HG03457 (cell line): ENCODE measurements around the gene CACUL1.
"Not testable (repeated sequence)": the region's sequence is repeated elsewhere in the genome, so short reads cannot be mapped to it uniquely, and the experiment has no call there.

Source experiments
- ATAC-seq: cut with Tn5 transposase; IDR thresholded peaks from one replicate; pipeline ENCODE4 v1.9.1; 2021; ENCODE audit warnings: moderate number of reproducible peaks; ENCODE audit not compliant: unreplicated experiment

CACUL1 gene

GRCh38 chr10:118769898-118770600, 15.3 kb upstream of the CACUL1 start:
- no peak for ATAC-seq

GRCh38 chr10:118768041-118768919, 13.5 kb upstream of the CACUL1 start:
- ATAC-seq: no peak

- ATAC-seq: no peak
Measured at GRCh38 chr10:118767297-118768040, 12.7 kb upstream of the CACUL1 start.

GRCh38 chr10:118764195-118764594, 9.4 kb upstream of the CACUL1 start:
- ATAC-seq: no peak

- no peak for ATAC-seq
Measured at GRCh38 chr10:118763202-118763988, 8.6 kb upstream of the CACUL1 start.

- no peak for ATAC-seq
Measured at GRCh38 chr10:118760265-118760664, 5.5 kb upstream of the CACUL1 start.

- no peak for ATAC-seq
Measured at GRCh38 chr10:118758449-118758848, 3.7 kb upstream of the CACUL1 start.

- ATAC-seq: no peak
Measured at GRCh38 chr10:118754229-118754555, 578 bp downstream of the CACUL1 start.

- ATAC-seq: no peak
Measured at GRCh38 chr10:118753331-118754228, 1.2 kb downstream of the CACUL1 start.

GRCh38 chr10:118752409-118752808, 2.4 kb downstream of the CACUL1 start:
- ATAC-seq: no peak

GRCh38 chr10:118751265-118751664, 3.5 kb downstream of the CACUL1 start:
- no peak for ATAC-seq

- ATAC-seq: no peak
Measured at GRCh38 chr10:118748041-118748440, 6.7 kb downstream of the CACUL1 start.

- no peak for ATAC-seq
Measured at GRCh38 chr10:118746246-118746645, 8.5 kb downstream of the CACUL1 start.

GRCh38 chr10:118745056-118745455, 9.7 kb downstream of the CACUL1 start:
- ATAC-seq: no peak

GRCh38 chr10:118744346-118744918, 10.3 kb downstream of the CACUL1 start:
- ATAC-seq: not testable (repeated sequence)

GRCh38 chr10:118742782-118743181, 12.0 kb downstream of the CACUL1 start:
- no peak for ATAC-seq

GRCh38 chr10:118742032-118742431, 12.7 kb downstream of the CACUL1 start:
- no peak for ATAC-seq

GRCh38 chr10:118738406-118738805, 16.4 kb downstream of the CACUL1 start:
- ATAC-seq: no peak

GRCh38 chr10:118737603-118738302, 17.0 kb downstream of the CACUL1 start:
- no peak for ATAC-seq
